BJ (cell line): ENCODE measurements around the gene MMS19. TPM values are rescaled to one million over a fixed set of nuclear protein-coding genes. Genes with fewer than 3 reads are reported as not detected.

Experiments used
- CTCF ChIA-PET: fragments of 350-600 bp; formaldehyde crosslinking; extraction: SDS; loops from one replicate; lab custom pipeline; 2021; ENCODE audit warnings: antibody characterized with exemption, inconsistent platforms; lab: Yijun Ruan, JAX
- POLR2A ChIA-PET: fragments of 300-600 bp; sonication (Branson Sonifier 250); formaldehyde crosslinking; extraction: SDS; loops from one replicate; lab custom pipeline; 2021; ENCODE audit warnings: antibody characterized with exemption; lab: Charles Lee
- DNase-seq: peaks from one replicate; pipeline ENCODE4 v3.0.0-alpha.2; 2011; ENCODE audit warnings: low read depth
- H3K27me3 ChIP-seq: 2 replicates; pipeline ENCODE4 v1.6.0; 2011; ENCODE audit warnings: low read length; ENCODE audit not compliant: control insufficient read depth, insufficient read depth
- H3K36me3 ChIP-seq: 2 replicates; pipeline ENCODE4 v1.5.1; 2011; ENCODE audit warnings: low read length; ENCODE audit not compliant: control insufficient read depth, insufficient read depth
- H3K4me3 ChIP-seq: 2 replicates; pipeline ENCODE4 v1.5.1; 2011; ENCODE audit warnings: low read depth, mild to moderate bottlenecking, control low read depth, low read length
- polyA plus RNA-seq: library from polyadenylated mRNA; depleted of rRNA; stranded (reverse); fragments of >200 nt; gene quantifications from 2 replicates; pipeline ENCODE4 v1.2.3, GENCODE V29; 2011; rRNA removed
- small RNA-seq: library from RNA; depleted of rRNA; stranded (forward); fragments of <200 nt; gene quantifications from one replicate; pipeline ENCODE3, GENCODE V24; 2012; ENCODE audit warnings: low replicate concordance, low read depth; ENCODE audit not compliant: insufficient read length
- TF ChIP-seq, protein P1 (sequence below): IDR thresholded peaks from 2 replicates; pipeline ENCODE4 v1.5.1; 2011; ENCODE audit warnings: low read depth, mild to moderate bottlenecking, control low read depth, inconsistent platforms, low read length, moderate library complexity; ENCODE audit not compliant: insufficient read depth

MMS19 gene
- polyA plus RNA-seq, 1 experiment: 97.5 TPM

GRCh38 chr10:97416565-97416964 lies 81.7 kb downstream of the MMS19 start:
- ChIA-PET CTCF (no interaction called here), POLR2A (no interaction called here)
- no peak for DNase-seq
- TF ChIP-seq, protein P1, sequence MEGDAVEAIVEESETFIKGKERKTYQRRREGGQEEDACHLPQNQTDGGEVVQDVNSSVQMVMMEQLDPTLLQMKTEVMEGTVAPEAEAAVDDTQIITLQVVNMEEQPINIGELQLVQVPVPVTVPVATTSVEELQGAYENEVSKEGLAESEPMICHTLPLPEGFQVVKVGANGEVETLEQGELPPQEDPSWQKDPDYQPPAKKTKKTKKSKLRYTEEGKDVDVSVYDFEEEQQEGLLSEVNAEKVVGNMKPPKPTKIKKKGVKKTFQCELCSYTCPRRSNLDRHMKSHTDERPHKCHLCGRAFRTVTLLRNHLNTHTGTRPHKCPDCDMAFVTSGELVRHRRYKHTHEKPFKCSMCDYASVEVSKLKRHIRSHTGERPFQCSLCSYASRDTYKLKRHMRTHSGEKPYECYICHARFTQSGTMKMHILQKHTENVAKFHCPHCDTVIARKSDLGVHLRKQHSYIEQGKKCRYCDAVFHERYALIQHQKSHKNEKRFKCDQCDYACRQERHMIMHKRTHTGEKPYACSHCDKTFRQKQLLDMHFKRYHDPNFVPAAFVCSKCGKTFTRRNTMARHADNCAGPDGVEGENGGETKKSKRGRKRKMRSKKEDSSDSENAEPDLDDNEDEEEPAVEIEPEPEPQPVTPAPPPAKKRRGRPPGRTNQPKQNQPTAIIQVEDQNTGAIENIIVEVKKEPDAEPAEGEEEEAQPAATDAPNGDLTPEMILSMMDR: no peak
- H3K36me3 ChIP-seq: no peaks in the 10 kb centered on the region
- H3K4me3 ChIP-seq: no peak overlapping the region
- no peaks in the 10 kb centered on the region for H3K27me3 ChIP-seq

- Histone ChIP-seq H3K27me3 (no peaks in the 10 kb centered on the region), H3K4me3 (no peak overlapping the region), H3K36me3 (no peaks in the 10 kb centered on the region)
- ChIA-PET CTCF (interaction anchor here (8.2 kb wide), 1 partner anchor 8 kb away, joined by 62 read pairs; no protein-coding TSS in a partner anchor), POLR2A (no interaction called here)
- no peak for DNase-seq
- TF ChIP-seq, protein P1: no peak
These were observed 85.3 kb downstream of the MMS19 start for GRCh38 chr10:97412891-97413304.

GRCh38 chr10:97411406-97411805 lies 86.8 kb downstream of the MMS19 start:
- Histone ChIP-seq H3K4me3 (no peak overlapping the region), H3K36me3 (no peaks in the 10 kb centered on the region), H3K27me3 (no peaks in the 10 kb centered on the region)
- CTCF ChIA-PET: interaction anchor here (8.2 kb wide), 1 partner anchor 9 kb away, joined by 62 read pairs; no protein-coding TSS in a partner anchor
- TF ChIP-seq, protein P1: no peak
- POLR2A ChIA-PET: no interaction called here
- no peak for DNase-seq

DNA sequence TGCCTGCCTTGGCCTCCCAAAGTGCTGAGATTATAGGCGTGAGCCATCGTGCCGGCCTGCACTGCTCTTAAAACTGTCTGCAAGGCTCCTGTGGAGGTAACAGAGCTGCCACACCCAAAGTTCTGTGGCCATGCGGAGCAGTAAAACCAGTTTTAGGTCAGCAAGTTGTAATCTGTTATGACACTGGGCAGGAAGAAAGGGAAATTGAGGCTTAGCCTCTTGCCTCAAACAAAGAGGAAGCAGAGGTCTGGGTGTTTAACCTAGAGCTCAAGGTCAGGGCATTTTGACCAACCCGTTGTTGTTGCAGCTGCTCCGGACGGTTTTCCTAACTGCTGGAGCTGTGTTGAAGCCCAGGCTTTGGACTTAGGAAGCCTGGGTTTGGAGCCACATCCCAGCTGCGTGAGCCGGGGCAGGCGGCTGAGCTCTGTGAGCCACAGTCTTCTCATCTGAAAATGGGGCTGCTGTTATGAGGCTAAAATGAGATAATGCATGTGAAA lies 89.7 kb downstream of the MMS19 start:
- DNase-seq: no peak
- CTCF ChIA-PET: interaction anchor here (0.8 to 8.2 kb wide), 5 partner anchors 9 to 202 kb away, joined by 3 to 62 read pairs (median 3); no protein-coding TSS in a partner anchor
- POLR2A ChIA-PET: no interaction called here

More for the DNA sequence above, 89.7 kb downstream of the MMS19 start:
- TF ChIP-seq, protein P1: no peak
- no peaks in the 10 kb centered on the region for H3K36me3 ChIP-seq
- no peak overlapping the region for H3K4me3 ChIP-seq
- H3K27me3 ChIP-seq: no peaks in the 10 kb centered on the region

Small RNA genes within 50 kb of the gene (small RNA-seq; reads per million reads assigned to genes)
- not detected for gene RF00019

Other genes starting within 250 kb of the MMS19 start
- 2.4 and 4.9 TPM in 2 replicates for gene ARHGAP19, start 205.8 kb downstream of the MMS19 start, polyA plus RNA-seq
- gene FRAT1, start 179.2 kb downstream of the MMS19 start, polyA plus RNA-seq: 1.1 and 1.2 TPM in 2 replicates
- gene FRAT2, start 163.7 kb downstream of the MMS19 start, polyA plus RNA-seq: 1.8 and 2.9 TPM in 2 replicates
- gene RRP12, start 97.1 kb downstream of the MMS19 start, polyA plus RNA-seq: 9.3 and 16.3 TPM in 2 replicates
- 528 and 710 TPM in 2 replicates for gene PGAM1, start 72.2 kb downstream of the MMS19 start, polyA plus RNA-seq
- gene EXOSC1, start 52.4 kb downstream of the MMS19 start, polyA plus RNA-seq: 49.4 and 58.9 TPM in 2 replicates
- gene ZDHHC16, start 52.2 kb downstream of the MMS19 start, polyA plus RNA-seq: 89.3 and 101 TPM in 2 replicates
- gene UBTD1, start 502 bp upstream of the MMS19 start, polyA plus RNA-seq: 22.7 and 39.0 TPM in 2 replicates
- gene ANKRD2, start 74.4 kb upstream of the MMS19 start, polyA plus RNA-seq: 0.16 and 0.37 TPM in 2 replicates
- gene HOGA1, start 86.0 kb upstream of the MMS19 start, polyA plus RNA-seq: 0.17 and 0.23 TPM in 2 replicates
- gene C10orf62, start 91.3 kb upstream of the MMS19 start, polyA plus RNA-seq: not detected in 2 replicates
- 13.8 and 16.4 TPM in 2 replicates for gene MORN4, start 135.1 kb upstream of the MMS19 start, polyA plus RNA-seq
- 29.3 and 34.6 TPM in 2 replicates for gene PI4K2A, start 142.2 kb upstream of the MMS19 start, polyA plus RNA-seq
- gene AVPI1, start 188.8 kb upstream of the MMS19 start, polyA plus RNA-seq: 32.4 and 32.7 TPM in 2 replicates
- 63.9 and 79.4 TPM in 2 replicates for gene MARVELD1, start 215.3 kb upstream of the MMS19 start, polyA plus RNA-seq
- gene ZFYVE27, start 238.7 kb upstream of the MMS19 start, polyA plus RNA-seq: 16.1 and 22.9 TPM in 2 replicates